ENCODE results near the gene OCLN.
"Not testable (repeated sequence)": the region's sequence is repeated elsewhere in the genome, so short reads cannot be mapped to it uniquely, and the experiment has no call there.

- not testable (repeated sequence) for TF ChIP-seq CTCF (conservative IDR thresholded peaks at IDR 0.05); EZH2 (IDR thresholded peaks at IDR 0.05; ENCODE audit: low read depth)
Observed at GRCh38 chr5:69542838-69543618, 50.4 kb downstream of the OCLN start.
